T-helper 2 cell treated with Interferon-gamma antibody and Interleukin-4, amounts not matched to agents 5 μg/mL and 100 μg/mL, for 36 hours (primary cell): Measurements from ENCODE around the gene AP2B1.
"Not testable (repeated sequence)": the region's sequence is repeated elsewhere in the genome, so short reads cannot be mapped to it uniquely, and the experiment has no call there.

Experiments used
- DNase-seq: peaks from one replicate; pipeline ENCODE4 v3.0.0; 2021; ENCODE audit warnings: low spot score
- H3K27ac Mint-ChIP-seq: one replicate; pipeline ENCODE4 v1.8.0; 2021; ENCODE audit warnings: mild to moderate bottlenecking, mixed read lengths
- H3K27me3 Mint-ChIP-seq: one replicate; pipeline ENCODE4 v1.8.0; 2021; ENCODE audit warnings: low read depth, mixed read lengths
- H3K36me3 Mint-ChIP-seq: one replicate; pipeline ENCODE4 v1.8.0; 2021; ENCODE audit warnings: low read depth, mixed read lengths
- H3K4me1 Mint-ChIP-seq: one replicate; pipeline ENCODE4 v1.8.0; 2021; ENCODE audit warnings: low read depth, mixed read lengths
- H3K4me3 Mint-ChIP-seq: one replicate; pipeline ENCODE4 v1.8.0; 2022; ENCODE audit warnings: mild to moderate bottlenecking, moderate library complexity, mixed read lengths
- H3K9me3 Mint-ChIP-seq: one replicate; pipeline ENCODE4 v1.8.0; 2021; ENCODE audit warnings: mixed read lengths

AP2B1 gene

GRCh38 chr17:35588196-35588920 is 1.2 kb downstream of the AP2B1 start:
- H3K27ac Mint-ChIP-seq: peak overlapping the region; percentile 98
- H3K9me3 Mint-ChIP-seq: no peaks in the 10 kb centered on the region
- peaks cover 8% of the 10 kb centered on the region for H3K27me3 Mint-ChIP-seq
- no peak for DNase-seq
- peaks cover 25% of the 10 kb centered on the region for H3K4me1 Mint-ChIP-seq
- H3K36me3 Mint-ChIP-seq: peaks cover 8% of the 10 kb centered on the region
- H3K4me3 Mint-ChIP-seq: peak overlapping the region; percentile 95

GRCh38 chr17:35596072-35596471 is 8.9 kb downstream of the AP2B1 start:
- H3K27me3 Mint-ChIP-seq: no peaks in the 10 kb centered on the region
- no peak overlapping the region for H3K27ac Mint-ChIP-seq
- peaks cover 2% of the 10 kb centered on the region for H3K4me1 Mint-ChIP-seq
- peaks cover 52% of the 10 kb centered on the region for H3K36me3 Mint-ChIP-seq
- H3K9me3 Mint-ChIP-seq: no peaks in the 10 kb centered on the region
- DNase-seq: no peak
- H3K4me3 Mint-ChIP-seq: no peak overlapping the region

- Mint-ChIP-seq H3K27me3 (no peaks in the 10 kb centered on the region), H3K9me3 (no peaks in the 10 kb centered on the region), H3K36me3 (peaks cover 52% of the 10 kb centered on the region), H3K27ac (no peak overlapping the region), H3K4me3 (no peak overlapping the region), H3K4me1 (peaks cover 2% of the 10 kb centered on the region)
- no peak for DNase-seq
Observed at GRCh38 chr17:35596530-35597233, 9.6 kb downstream of the AP2B1 start.

DNA sequence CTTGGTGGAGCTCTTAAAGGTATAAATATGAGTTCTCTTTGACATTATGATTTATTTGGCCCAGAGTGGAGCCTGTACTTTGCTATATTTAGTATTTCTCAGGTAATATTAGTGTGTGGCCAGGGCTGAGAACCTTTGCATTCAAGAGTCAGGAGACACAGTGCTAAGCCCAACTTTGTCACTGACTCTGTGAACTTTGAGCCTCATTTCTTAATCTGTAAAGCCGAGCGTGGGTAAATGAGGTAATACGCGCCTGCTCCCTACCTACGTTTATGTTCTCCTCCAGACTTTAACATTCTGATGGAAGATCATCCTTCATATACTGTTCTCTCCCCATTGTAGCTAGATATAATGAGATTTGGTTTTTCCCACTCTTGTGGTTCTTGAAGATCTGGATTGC is 10.5 kb downstream of the AP2B1 start:
- Mint-ChIP-seq H3K27me3 (no peaks in the 10 kb centered on the region), H3K36me3 (peaks cover 53% of the 10 kb centered on the region), H3K4me1 (peaks cover 2% of the 10 kb centered on the region), H3K9me3 (no peaks in the 10 kb centered on the region), H3K4me3 (no peak overlapping the region), H3K27ac (no peak overlapping the region)
- no peak for DNase-seq

DNA sequence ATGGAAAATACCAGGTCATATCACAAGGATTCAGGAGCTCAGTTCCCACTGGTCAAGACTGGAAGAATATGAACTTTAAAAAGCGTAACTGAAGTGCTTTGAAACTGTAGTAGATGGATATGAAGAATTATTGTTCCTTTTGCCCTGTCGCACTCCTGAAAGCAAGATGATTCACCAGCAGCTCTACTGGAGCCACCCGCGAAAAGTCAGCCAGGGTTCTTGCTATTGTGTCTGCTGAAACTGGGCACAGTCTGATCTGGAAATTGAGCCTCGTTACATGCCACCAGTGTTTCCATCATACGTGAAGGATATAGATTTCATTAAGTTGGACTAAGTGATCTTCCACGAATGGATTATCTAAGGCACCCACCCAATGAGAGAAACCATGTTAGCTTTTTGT is 16.6 kb downstream of the AP2B1 start:
- Mint-ChIP-seq H3K27me3 (no peaks in the 10 kb centered on the region), H3K4me1 (peaks cover 2% of the 10 kb centered on the region), H3K36me3 (peaks cover 53% of the 10 kb centered on the region), H3K9me3 (no peaks in the 10 kb centered on the region), H3K27ac (no peak overlapping the region), H3K4me3 (no peak overlapping the region)
- no peak for DNase-seq

- Mint-ChIP-seq H3K4me3 (no peak overlapping the region), H3K9me3 (no peaks in the 10 kb centered on the region), H3K27ac (no peak overlapping the region), H3K27me3 (no peaks in the 10 kb centered on the region), H3K36me3 (peaks cover 48% of the 10 kb centered on the region), H3K4me1 (peaks cover 2% of the 10 kb centered on the region)
- no peak for DNase-seq
Observed at GRCh38 chr17:35605678-35606077, 18.6 kb downstream of the AP2B1 start.

DNA sequence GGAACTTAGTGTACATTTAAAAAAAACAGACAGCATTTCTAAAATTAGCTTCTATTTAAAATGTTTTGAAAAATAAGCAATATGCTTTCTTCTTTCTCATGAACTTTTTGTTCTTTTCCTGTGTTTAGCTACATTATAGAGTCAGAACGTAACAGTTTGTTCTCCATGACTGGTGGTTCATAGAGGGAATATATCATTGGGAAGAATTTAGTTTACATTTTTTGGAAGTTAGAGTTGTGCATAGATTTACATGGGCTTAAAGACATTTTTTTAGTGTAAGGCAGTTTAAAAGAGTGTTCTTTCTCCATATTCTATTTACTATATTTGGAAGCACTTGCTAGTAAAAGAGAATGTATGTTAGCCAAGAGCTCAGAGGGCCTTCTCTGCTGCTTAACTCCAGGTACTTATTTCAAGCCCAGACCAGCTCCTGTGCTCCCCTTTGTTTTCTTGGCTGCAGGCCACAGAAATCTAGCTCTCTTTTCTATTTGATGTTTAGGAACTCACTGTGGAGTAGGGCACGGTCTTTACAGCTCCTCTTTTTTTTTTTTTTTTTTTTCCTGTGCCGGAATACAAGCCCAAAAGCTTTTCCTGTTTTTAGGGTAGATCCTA is 20.2 kb downstream of the AP2B1 start:
- no peaks in the 10 kb centered on the region for H3K27me3 Mint-ChIP-seq
- no peak overlapping the region for H3K27ac Mint-ChIP-seq
- H3K36me3 Mint-ChIP-seq: peaks cover 52% of the 10 kb centered on the region
- peaks cover 2% of the 10 kb centered on the region for H3K4me1 Mint-ChIP-seq
- H3K9me3 Mint-ChIP-seq: no peaks in the 10 kb centered on the region
- no peak overlapping the region for H3K4me3 Mint-ChIP-seq
- no peak for DNase-seq

DNA sequence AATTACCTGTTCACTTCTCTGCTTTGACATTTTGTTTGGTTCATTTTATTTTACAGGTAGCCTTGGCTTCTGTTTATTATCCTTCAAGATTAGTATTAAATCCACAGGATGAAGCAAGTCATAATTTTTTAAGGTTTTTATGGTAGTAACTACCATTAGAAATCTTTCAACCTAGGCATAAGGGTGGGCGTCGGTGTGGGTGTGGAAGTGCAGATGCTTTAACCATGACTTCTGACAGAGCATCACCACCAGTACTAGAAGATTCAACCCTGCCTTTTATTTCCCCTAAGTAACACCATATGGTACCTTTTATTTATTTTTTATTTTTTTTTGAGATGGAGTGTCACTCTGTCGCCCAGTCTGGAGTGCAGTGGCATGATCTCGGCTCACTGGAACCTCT is 22.7 kb downstream of the AP2B1 start:
- Mint-ChIP-seq H3K27me3 (no peaks in the 10 kb centered on the region), H3K4me3 (no peak overlapping the region), H3K9me3 (no peaks in the 10 kb centered on the region), H3K27ac (no peak overlapping the region), H3K36me3 (peaks cover 41% of the 10 kb centered on the region), H3K4me1 (peaks cover 2% of the 10 kb centered on the region)
- no peak for DNase-seq

GRCh38 chr17:35610746-35611145 is 23.6 kb downstream of the AP2B1 start:
- H3K9me3 Mint-ChIP-seq, H3K27ac Mint-ChIP-seq, H3K27me3 Mint-ChIP-seq, H3K4me1 Mint-ChIP-seq, DNase-seq, H3K4me3 Mint-ChIP-seq: not testable (repeated sequence)
- H3K36me3 Mint-ChIP-seq: peaks cover 36% of the 10 kb centered on the region

DNA sequence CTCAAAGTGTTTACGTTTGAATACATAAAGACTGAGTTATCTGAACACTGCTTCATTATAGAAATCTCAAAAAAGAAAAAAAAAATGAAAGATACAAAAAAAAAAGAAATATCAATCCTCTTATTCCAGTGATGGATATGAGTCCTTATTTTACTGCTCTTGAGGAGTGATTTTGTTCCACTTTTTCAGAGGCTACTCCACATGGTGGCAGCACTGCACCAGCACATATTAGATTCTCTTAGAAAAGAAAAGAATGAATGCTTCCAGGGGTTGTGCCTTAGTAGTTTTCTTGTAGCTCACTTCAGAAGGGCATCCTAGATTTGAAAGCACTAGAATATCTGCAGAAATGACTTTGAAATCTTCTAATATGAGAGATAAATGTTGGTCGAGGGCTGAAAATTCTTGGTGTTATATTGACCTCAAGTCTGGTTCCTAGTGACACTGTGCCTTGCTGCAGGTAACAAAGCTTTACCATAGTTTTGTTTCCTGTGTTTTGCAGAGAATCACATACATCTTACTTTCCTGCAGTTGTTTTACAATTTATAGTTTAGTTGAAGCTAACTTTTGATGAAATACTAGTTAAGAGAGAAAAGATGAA is 25.9 kb downstream of the AP2B1 start:
- Mint-ChIP-seq H3K27ac (no peak overlapping the region), H3K9me3 (no peaks in the 10 kb centered on the region), H3K27me3 (no peaks in the 10 kb centered on the region), H3K36me3 (peaks cover 25% of the 10 kb centered on the region), H3K4me3 (no peak overlapping the region), H3K4me1 (peaks cover 2% of the 10 kb centered on the region)
- no peak for DNase-seq

GRCh38 chr17:35614810-35615209 is 27.7 kb downstream of the AP2B1 start:
- H3K9me3 Mint-ChIP-seq: no peaks in the 10 kb centered on the region
- H3K4me1 Mint-ChIP-seq: peaks cover 2% of the 10 kb centered on the region
- no peak overlapping the region for H3K27ac Mint-ChIP-seq
- DNase-seq: no peak
- peaks cover 17% of the 10 kb centered on the region for H3K36me3 Mint-ChIP-seq
- no peaks in the 10 kb centered on the region for H3K27me3 Mint-ChIP-seq
- H3K4me3 Mint-ChIP-seq: no peak overlapping the region

- Mint-ChIP-seq H3K4me3 (no peak overlapping the region), H3K4me1 (peaks cover 2% of the 10 kb centered on the region), H3K9me3 (no peaks in the 10 kb centered on the region), H3K27ac (no peak overlapping the region), H3K27me3 (no peaks in the 10 kb centered on the region), H3K36me3 (peaks cover 15% of the 10 kb centered on the region)
- no peak for DNase-seq
Observed at GRCh38 chr17:35616536-35616935, 29.4 kb downstream of the AP2B1 start.

DNA sequence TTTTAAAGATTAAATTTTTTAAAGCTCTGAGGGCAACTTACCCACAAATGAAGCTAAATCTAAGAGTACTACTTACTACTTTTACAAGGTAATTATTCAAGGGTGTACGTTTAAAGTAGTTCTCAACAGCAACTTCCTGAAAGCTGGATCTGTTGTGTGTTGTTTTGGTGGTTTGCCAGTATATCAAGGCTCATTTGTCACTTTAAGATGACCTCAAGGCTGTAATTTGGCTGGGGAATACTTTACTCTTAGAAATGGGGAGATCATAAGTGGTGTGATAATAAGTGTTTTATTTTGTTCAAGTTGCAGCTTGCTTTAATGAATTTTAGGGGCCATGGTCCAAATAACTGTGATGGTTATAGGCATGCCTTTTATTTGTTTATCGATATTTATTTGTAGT is 30.4 kb downstream of the AP2B1 start:
- DNase-seq: no peak
- Mint-ChIP-seq H3K27ac (no peak overlapping the region), H3K4me1 (peaks cover 2% of the 10 kb centered on the region), H3K4me3 (no peak overlapping the region), H3K36me3 (peaks cover 14% of the 10 kb centered on the region), H3K27me3 (no peaks in the 10 kb centered on the region), H3K9me3 (no peaks in the 10 kb centered on the region)

- Mint-ChIP-seq H3K4me1 (no peaks in the 10 kb centered on the region), H3K36me3 (peaks cover 12% of the 10 kb centered on the region), H3K9me3 (no peaks in the 10 kb centered on the region), H3K27me3 (no peaks in the 10 kb centered on the region), H3K27ac (no peak overlapping the region), H3K4me3 (no peak overlapping the region)
- DNase-seq: no peak
Observed at GRCh38 chr17:35618628-35619027, 31.5 kb downstream of the AP2B1 start.
